Choroid plexus epithelial cell (primary cell): ENCODE measurements around the gene CATSPER2.
"Not testable (repeated sequence)": the region's sequence is repeated elsewhere in the genome, so short reads cannot be mapped to it uniquely, and the experiment has no call there.

Experiments
- DNase-seq: peaks from one replicate; pipeline ENCODE4 v3.0.0-alpha.2; 2010; ENCODE audit warnings: low read depth
- H3K4me3 ChIP-seq: 2 replicates; pipeline ENCODE4 v1.5.1; 2011; ENCODE audit warnings: low read depth, mild to moderate bottlenecking, control low read depth, low read length, moderate library complexity
- CTCF ChIP-seq: conservative IDR thresholded peaks from 2 replicates; pipeline ENCODE4 v1.5.1; 2011; ENCODE audit warnings: low read depth, mild to moderate bottlenecking, control low read depth, inconsistent platforms, low read length, moderate library complexity

Gene CATSPER2

GRCh38 chr15:43648649-43649429 is at the start of gene CATSPER2:
TSS of gene CATSPER2 (minus strand) at chr15:43648844. CDS start at chr15:43648061, 783 bp downstream.
- no peak for TF ChIP-seq CTCF
- no peak for DNase-seq
- H3K4me3 ChIP-seq, result no peak within 1 kb of the TSS

- H3K4me3 ChIP-seq, DNase-seq: not testable (repeated sequence)
These were observed 44.7 kb upstream of the CATSPER2 start, which contains the start of gene CKMT1A for GRCh38 chr15:43693148-43694022. TSS of gene CKMT1A (plus strand) at chr15:43693859. CDS start at chr15:43694051, 192 bp downstream.

GRCh38 chr15:43692679-43693078 is 44.0 kb upstream of the CATSPER2 start:
- not testable (repeated sequence) for H3K4me3 ChIP-seq, DNase-seq

- DNase-seq, H3K4me3 ChIP-seq: not testable (repeated sequence)
These were observed 41.1 kb upstream of the CATSPER2 start for GRCh38 chr15:43689604-43690301.

GRCh38 chr15:43674175-43674574 is 25.5 kb upstream of the CATSPER2 start:
- not testable (repeated sequence) for DNase-seq

GRCh38 chr15:43666177-43666576 is 17.5 kb upstream of the CATSPER2 start:
- H3K4me3 ChIP-seq, DNase-seq: not testable (repeated sequence)

More at GRCh38 chr15:43674175-43674574, 25.5 kb upstream of the CATSPER2 start:
- H3K4me3 ChIP-seq, result not testable (repeated sequence)

GRCh38 chr15:43663333-43663732 is 14.7 kb upstream of the CATSPER2 start:
- H3K4me3 ChIP-seq, DNase-seq: not testable (repeated sequence)

GRCh38 chr15:43662293-43662692 is 13.6 kb upstream of the CATSPER2 start:
- not testable (repeated sequence) for DNase-seq, H3K4me3 ChIP-seq

- not testable (repeated sequence) for H3K4me3 ChIP-seq, DNase-seq
These were observed 11.1 kb upstream of the CATSPER2 start for GRCh38 chr15:43659727-43660126.

GRCh38 chr15:43649430-43649926 is 834 bp upstream of the CATSPER2 start:
- not testable (repeated sequence) for H3K4me3 ChIP-seq, DNase-seq

GRCh38 chr15:43638464-43639204 is 10.0 kb downstream of the CATSPER2 start:
- not testable (repeated sequence) for DNase-seq, H3K4me3 ChIP-seq

- DNase-seq, H3K4me3 ChIP-seq: not testable (repeated sequence)
These were observed 21.7 kb downstream of the CATSPER2 start for GRCh38 chr15:43626937-43627336.
